Subcutaneous adipose tissue (tissue), 4 donors: ENCODE results near the gene C19orf73. TPM values are rescaled to one million over a fixed set of nuclear protein-coding genes. Genes with fewer than 3 reads are reported as not detected.

Source experiments
- CTCF ChIP-seq: fragments of 450-650 bp; IDR thresholded peaks from one replicate; pipeline ENCODE4 v1.5.1; 2016; ENCODE audit warnings: low read depth, mild to moderate bottlenecking, control low read depth, antibody characterized with exemption, moderate library complexity
- total RNA-seq, 4 donors: library from RNA; depleted of rRNA; stranded (reverse); fragments of >200 nt; gene quantifications; one replicate each; pipeline ENCODE4 v1.1.0, GENCODE V29; 2016

The C19orf73 gene
- total RNA-seq, 4 donors from 2014 or later, result 1.1 to 6.5 (median 1.5) TPM; not detected in 1

- TF ChIP-seq CTCF, result no peak
These were observed 2.4 kb downstream of the C19orf73 start for GRCh38 chr19:49116544-49116943.

GRCh38 chr19:49114630-49115363, 4.1 kb downstream of the C19orf73 start:
- no peak for TF ChIP-seq CTCF

DNA sequence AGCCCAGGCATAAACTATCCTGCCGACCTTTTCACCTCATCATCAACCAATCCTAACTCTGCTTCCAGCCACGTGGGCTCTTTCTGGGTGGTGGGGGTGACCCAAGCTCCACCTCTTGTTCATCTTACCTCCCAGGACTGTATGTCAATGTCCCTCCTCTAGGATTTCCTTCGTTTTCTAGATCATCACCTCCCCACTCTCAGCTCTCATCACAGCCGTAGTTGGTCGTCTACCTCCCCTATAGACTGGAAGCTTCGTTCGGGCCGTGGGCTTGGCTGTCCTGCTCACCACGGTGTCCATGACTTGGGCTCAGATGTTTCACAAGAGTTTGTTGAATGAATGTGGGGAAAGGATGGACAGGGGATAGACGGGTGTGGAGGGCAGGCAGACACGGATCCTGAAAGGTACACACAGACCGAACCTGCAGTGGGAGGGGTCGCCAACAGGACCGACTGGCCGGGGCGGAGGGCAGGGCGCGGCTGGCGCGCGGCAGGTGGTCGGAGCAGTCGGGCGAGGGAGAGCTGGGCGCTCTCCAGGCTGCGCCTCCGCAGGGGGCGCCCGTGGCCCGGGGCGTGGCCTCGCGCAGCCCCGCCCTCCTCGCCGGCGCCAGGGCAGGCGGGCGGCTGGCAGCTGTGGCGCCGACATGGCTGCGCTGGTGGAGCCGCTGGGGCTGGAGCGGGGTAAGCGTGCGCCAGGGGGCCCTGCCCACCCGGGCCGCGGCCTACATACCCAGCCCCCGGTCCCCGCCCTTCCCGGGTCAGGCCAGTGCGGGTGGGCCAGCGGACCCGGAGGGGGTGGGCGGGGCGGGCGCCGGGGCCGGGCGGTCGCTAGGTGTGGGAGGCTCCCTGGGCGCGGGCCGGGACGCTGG, 4.9 kb downstream of the C19orf73 start, which contains the start of gene LIN7B:
Gene LIN7B (plus strand): TSS at position 609 of the 868 bp plus-strand sequence. CDS start 35 bp downstream, at position 644.
- no peak for TF ChIP-seq CTCF

GRCh38 chr19:49111218-49111998, 7.5 kb downstream of the C19orf73 start:
- no peak for TF ChIP-seq CTCF

DNA sequence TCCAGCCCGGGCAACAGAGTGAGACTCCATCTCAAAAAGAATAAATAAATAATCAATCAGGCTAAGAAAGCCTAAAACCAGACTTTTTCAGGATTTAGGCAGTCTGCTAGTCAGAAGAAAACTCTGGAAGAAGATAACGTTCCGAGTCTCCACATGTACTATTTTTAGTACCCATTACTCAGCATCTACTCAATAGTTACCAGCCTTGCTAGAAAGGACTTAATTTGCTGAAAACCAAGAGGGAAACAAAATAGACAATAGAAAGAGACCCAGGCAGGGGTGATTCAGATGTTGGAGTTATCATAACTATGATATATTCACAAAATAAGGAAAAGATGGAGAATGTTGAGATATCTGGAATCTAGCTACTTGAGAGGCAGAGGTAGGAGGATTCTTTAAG, 8.4 kb downstream of the C19orf73 start:
- no peak for TF ChIP-seq CTCF

GRCh38 chr19:49109569-49110233, 9.2 kb downstream of the C19orf73 start:
- TF ChIP-seq CTCF, result no peak
